ENCODE results near the gene APEX1. TPM values are rescaled to one million over a fixed set of nuclear protein-coding genes. Genes with fewer than 3 reads are reported as not detected.
"Not testable (repeated sequence)": the region's sequence is repeated elsewhere in the genome, so short reads cannot be mapped to it uniquely, and the experiment has no call there.

Gene APEX1
- total RNA-seq, 1 donor from 2014 or later, result 56.9 TPM

DNA sequence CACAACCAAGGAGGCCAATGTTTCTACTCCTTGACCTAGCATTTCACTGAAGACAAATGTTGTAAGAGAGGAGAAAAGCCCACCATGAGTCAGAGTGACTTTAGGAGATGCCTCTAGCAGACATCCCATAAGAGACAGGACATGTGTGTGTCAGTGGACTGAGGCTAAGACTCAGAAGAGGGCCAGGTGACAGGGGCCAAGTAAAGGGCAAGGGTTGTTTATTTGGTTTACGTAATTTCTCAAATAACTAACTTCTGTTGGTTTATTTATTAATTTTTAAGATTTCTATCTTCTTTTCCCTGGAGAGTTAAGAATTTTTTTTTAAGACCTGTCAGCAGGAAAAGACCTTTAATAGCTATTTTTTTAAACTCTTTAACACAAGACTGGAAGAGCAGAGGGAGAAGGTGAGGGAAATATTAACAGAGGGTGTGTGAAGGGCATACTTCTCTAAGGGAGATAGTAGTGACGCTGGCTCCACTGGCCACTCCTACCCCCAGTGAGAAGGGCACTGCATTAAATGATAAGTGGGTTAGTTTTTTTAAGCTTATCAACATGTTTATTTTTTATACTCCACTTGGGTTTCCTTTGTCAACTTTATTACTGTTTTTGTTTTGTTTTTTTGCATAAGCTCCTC is 17.6 kb downstream of the APEX1 start:
- no peak for DNase-seq

DNA sequence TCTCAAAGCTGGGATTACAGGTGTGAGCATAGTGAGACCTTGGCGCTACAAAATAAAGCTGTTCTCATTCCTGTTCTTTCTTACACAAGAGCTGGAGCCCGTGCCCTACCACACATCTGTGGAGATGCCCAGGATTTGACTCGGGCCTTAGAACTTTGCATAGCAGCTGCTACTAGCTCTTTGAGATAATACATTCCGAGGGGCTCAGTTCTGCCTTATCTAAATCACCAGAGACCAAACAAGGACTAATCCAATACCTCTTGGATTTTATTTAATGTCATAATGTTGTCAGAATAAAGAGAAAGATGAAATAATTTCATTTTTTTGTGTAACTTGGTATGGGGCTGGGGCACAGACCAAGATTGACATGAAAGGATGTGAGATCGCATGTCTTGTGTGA is 21.8 kb downstream of the APEX1 start:
- no peak for DNase-seq

DNA sequence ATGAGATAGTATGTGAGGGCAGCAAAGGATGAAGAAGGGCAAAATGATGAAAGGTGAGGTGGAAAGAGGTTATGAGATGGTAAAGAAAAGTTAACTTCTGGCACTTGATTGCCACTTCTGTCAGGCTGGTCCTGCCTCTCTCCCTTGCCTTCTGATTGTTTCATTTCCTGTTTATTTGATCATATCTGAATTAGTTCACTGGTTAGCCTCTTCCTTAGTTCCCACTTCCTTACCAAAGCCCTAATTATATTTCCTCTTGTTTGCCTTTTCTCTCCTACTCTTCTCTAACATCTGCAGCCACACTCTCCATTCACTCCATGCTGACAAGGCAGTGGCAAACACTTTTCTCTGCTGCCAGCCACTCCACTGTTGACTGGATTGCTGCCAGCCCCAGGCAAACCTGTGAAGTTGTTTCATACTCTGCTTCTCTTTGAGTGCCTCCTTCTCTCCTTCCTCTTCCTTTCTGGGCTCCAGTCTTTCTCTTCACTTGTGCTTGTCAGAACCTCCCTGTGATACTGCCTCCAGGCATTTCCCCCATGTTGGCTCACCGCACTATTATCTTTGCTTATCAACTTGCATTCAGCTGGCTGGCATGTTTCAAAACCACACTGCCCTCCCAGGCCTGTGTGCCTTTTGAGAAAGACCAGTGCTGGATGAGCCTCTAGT is 22.3 kb downstream of the APEX1 start:
- DNase-seq, result no peak

DNA sequence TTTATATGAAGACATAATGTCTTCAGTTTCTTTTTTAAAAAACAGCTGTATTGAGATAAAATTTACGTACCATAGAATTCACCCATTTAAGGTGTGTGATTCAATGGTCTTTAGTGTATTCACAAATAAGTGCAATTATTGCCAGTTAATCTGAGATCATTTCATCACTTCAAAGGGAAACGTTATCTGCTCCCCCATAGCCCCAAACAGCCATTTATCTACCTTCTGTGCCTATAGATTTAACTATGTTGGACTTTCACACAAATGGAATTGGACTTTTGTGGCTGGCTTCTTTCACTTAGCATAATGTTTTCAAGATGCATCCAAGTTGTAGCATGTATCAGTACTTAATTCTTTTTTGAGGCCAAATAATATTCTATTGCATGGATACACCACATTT is 23.9 kb downstream of the APEX1 start:
- no peak for DNase-seq

DNA sequence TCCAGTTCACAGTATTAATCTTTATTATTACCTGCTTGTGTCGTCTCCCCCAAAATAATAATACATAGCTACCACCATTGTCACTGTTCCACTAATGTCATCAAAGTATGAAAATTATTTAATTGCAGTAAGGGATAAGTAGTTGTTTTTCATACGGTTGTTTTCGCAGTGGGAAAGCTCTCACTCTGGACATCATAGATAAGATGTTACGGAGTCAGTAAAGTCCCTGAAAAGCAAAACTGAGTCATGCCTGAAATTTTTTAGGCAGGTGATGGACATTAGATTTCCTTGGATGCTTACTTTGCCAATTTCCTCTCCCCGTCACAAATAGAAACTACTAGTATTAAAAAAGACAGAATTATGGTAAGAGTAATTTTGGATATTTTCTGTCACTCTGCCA is 27.4 kb downstream of the APEX1 start:
- DNase-seq, result no peak

DNA sequence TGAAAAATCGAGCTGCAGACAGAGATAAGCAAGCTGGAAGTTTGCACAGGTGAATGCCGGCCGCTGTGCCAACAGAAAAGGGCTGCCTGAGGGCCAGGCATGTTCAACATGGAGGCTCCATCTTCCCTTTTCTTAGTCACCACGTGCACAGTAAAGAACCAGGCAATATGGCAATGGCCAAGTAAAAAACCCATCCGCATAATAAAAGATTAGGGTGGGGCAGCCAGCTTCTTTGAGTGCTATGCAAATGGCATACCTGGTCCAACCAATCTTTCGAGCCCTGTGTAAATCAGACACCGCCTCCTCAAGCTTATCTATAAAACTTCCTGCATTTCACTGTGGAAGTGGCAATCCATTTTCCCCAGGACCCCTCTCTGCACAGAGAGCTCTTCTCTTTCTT is 30.9 kb downstream of the APEX1 start:
- DNase-seq, result no peak

DNA sequence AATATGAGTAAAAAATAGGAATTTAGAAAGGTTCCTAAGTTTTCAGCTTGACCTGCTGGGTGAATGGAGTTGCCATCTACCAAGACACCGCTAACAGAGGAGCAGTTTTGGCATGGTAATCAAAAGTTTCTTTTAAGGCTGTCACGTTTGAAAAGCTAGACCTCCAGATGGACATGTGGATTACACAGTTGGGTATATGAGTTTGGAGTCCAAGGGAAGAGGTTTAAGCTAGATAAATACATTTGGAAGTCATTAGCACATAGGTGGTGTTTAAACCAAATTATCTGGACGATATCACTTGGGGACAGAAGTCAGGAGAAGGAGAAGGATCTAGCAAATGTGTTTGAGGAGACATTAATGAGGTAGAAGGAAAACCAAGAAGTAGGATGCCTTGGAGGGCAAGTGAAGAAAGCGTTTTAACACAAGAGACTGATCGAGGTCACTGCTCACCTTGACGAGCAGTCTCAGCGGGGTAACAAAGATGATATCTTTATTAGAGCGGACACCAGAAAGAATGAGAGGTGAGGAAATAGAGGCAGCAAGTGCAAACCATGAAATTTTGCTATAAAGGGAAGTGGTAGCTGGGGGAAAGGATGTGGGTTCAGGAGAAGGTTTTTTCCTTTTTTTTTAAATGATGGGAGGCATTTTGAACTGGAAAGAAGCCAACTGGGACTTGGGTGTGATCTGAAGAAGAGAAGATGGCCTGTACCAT is 31.8 kb downstream of the APEX1 start:
- no peak for DNase-seq

DNA sequence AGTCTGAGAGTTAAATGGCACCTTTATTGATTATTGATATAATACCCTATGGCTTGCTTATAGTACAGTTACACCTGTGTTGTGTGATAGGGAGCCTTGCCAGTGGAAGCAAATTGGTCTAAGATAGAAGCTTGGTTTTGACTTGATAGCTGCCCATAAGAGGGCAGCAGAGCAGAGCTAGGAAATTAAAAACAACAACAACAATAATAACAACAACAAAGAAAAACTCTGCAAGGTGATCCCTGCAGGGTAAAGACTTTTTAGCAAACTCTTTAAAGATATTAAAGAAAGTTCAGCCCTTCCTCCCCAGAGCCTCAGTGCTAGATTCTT is 32.3 kb downstream of the APEX1 start:
- no peak for DNase-seq

DNA sequence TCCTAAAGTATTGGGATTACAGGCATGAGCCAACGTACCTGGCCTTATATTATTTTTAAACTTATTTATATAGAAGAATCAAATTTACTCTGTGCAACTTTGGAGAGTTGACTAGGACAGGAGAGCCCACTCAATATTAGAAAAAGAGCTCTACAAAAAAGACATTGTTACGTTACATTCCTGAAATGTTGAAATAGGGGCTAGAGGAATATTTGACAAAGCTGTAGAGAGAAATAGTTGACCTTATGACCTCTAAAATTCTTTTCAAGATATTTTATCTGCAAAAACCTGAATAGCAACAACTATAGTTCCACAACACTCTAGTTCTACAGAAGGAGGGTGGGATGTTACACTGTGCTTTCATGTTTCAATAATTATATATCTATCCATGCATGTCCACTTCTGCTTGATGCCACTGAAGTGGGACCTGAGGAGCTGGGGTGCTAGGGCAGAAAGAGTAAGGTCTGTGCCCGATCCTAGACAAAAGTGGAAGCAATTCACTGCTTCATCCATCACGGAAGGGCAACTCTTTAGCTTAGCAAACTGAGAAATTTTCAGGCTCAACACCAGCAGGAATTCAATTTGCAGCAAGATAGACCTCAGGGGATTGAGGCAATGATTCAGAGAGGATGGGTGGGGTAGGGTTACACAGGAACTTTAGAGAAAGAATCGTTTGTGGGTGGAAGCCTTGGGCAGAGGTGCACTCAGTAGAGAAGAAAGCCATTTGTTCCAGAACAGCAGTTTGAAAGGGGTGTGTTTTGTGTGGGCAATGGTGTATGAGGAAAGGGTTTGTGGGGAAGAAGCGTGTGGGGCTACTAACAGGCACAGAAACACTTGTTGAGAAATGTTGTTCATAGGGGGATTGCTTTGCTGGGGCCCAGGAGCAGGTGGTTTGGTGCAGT is 34.3 kb downstream of the APEX1 start:
- DNase-seq, result no peak

DNA sequence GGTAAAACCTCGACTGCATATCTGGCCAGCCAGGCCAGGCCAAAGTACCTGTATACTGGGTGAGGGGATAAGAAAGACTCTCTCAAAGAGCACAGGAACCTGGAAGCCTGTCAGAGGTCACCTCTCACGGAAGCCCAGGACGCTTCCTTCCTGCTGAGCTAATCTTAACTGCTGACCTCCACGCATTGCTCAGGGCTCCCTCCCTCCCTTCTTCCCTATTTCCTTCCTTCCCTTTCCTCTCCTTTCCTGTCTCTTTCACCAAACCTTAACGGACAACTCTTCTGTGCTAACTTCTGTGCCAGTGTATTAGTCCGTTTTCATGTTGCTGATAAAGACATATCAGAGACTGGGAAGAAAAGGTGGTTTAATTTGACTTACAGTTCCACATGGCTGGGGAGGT is 35.5 kb downstream of the APEX1 start:
- DNase-seq, result no peak

DNA sequence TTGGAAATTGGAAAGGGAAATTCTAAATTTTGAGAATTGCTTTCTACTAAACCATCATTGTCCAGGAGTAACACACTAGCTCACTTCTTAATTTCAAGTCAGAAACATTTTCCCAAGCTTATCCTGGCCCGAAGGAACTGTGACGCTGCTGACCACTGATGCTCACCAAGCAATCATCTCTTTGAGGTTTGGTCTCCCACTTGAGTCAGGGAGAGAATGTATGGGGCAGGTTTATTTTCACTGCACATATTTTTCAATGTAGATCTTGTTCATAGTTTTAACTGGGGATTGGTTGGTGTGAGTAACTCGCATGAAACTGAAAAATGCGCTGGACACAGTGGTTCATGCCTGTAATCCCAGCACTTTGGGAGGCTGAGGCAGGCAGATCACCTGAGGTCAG is 37.5 kb downstream of the APEX1 start:
- no peak for DNase-seq

DNA sequence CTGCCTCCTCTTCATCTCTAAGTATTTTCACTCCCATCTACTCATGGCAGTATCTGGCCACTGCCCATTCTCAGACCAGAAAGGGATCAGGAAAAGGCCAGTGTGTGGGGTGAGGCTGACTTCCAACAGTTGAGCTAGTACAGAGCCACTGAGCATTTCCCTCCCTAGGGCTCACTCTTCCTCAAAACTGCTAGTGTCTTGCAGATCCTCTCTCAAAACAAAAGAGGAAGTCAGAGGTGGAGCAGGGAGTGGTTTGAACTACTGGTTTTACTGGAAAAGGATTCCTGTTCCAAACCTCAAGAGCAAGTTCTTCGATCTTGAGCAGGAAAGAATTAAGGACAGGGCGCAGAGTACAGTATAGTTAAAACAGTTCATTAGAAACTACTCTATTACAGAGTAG is 38.6 kb downstream of the APEX1 start:
- DNase-seq, result no peak

DNA sequence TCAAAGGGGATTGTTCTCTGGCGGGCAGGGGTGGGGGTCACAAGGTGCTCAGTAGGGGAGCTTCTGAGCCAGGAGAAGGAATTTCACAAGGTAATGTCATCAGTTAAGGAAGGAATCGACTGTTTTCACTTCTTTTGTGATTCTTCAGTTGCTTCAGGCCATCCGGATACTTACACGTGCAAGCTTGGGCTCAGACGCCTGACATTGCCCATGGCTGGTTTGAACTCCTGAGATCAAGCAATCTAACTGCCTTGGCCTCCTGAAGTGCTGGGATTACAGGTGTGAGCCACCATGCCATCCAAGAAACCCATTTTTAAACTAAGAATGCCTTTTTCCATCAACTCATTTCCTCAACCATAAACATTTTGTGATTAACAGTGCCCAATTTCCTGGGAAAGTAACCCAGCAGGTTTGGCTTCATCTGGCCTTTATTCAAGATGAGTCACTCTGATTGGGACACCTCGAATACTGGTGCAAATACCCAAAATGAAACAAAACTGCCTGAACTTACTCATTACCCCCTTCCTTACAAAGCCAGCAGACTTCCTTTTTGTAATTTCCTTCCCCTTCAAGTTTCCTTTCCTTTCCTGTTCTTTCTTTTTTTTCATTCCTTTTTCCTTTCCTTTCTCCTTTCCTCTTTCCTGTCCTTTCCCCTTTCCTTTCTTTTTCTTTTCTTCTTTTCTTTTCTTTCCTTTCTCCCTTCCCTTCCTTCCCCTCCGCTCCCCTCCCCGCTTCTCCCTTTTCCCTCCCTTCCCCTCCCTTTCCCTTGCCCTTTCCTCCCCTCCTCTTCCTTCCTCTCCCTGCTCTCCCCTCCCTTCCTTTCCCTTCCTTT is 40.1 kb downstream of the APEX1 start:
- DNase-seq, result no peak

DNA sequence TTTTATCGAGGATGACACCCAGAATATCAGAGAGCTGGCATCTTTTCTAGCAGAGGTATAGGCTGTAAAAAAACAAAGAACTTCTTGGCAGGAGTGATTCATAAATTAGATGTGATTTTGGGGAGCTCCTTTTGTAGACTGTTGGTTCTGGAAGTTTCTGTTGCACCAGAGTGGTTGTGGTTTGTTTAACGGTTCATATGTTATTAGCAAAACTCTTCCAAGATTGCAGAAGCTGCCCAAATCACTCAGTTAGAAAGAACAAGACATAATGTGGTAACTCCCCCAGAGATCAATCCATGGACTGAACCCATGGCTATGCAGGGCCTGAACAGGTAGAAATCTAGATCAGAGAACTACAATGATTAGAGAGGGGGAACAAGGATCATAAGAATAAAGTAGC is 43.6 kb downstream of the APEX1 start:
- no peak for DNase-seq

DNA sequence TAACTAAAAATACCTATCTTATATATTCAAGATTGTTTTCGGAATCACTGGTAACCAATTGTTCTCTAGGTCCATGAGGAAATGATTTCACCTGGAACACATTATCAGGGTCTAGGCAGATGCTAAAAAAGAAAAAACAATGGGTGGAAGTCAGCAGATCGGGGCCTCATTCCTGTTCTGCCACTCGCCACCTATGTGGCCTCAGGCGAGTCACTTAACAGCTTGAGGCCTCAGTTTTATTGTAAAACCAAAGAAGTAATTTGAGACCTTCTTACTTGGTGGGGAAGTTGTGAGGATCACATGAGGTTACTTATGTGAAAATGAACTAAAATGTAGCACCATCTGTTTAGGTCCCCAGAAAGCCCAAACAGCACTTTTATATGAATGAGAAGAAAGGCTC is 44.1 kb downstream of the APEX1 start:
- no peak for DNase-seq

DNA sequence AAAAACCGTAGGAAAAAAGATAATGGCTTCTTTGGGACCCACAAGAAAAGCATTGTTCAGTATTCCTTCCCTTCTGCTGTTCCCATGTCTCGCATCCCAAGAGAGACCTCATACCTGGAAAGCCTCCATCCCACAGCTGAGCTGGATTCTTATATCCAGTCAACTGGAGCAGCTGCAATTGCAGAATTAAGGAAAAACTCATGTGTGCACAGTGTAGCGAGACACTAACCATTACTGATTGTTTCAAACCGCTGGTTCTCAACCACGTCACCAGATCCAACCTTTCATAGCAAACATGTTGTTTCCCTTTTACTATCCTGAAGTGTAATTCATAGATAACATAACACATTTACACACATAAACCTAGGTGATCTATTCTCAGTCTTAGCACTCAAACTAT is 44.9 kb downstream of the APEX1 start:
- DNase-seq, result no peak

DNA sequence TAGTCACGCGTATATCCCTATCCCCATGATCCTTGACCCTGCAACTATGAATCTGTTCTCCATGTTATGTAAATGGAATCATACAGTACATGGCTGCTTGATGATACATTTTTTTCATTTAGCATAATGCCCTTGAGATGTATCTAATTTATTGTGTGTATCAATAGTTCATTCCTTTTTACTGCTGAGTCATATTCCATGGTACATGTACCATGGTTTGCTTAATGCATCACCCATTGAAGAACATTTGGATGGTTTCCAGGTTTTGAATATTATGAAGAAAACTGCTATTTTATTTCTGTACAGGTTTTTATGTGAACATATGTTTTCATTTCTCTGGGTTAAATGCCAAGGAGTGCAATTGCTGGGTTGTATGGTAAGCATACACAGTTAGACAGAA is 46.3 kb downstream of the APEX1 start:
- DNase-seq, result no peak

DNA sequence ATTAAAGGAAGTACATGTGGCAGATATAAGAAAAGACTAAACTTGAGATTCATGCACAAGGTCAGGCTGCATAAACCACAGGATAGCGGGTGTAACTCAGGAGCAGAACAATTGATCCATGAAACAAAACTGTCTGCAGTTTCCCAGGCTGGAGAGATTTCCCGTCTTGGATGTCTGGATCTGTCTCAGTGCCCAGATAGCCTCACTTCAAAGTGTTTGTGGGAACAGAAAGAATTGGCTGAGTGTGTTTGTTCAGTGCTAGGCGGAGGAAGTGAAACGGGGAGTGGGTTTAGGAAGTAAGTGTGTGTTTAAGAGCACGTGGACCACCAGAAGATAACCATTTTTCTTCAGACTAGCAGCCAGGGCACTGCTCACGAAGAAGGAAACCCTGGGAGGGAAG is 48.9 kb downstream of the APEX1 start:
- DNase-seq, result no peak

DNA sequence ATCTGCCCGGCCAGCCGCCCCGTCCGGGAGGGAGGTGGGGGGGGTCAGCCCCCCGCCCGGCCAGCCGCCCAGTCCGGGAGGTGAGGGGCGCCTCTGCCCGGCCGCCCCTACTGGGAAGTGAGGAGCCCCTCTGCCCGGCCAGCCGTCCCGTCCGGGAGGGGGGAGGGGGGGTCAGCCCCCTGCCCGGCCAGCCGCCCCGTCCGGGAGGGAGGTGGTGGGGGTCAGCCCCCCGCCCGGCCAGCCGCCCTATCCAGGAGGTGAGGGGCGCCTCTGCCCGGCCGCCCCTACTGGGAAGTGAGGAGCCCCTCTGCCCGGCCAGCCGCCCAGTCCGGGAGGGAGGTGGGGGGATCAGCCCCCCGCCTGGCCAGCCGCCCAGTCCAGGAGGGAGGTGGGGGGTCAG is 51.2 kb downstream of the APEX1 start:
- DNase-seq, result not testable (repeated sequence)

DNA sequence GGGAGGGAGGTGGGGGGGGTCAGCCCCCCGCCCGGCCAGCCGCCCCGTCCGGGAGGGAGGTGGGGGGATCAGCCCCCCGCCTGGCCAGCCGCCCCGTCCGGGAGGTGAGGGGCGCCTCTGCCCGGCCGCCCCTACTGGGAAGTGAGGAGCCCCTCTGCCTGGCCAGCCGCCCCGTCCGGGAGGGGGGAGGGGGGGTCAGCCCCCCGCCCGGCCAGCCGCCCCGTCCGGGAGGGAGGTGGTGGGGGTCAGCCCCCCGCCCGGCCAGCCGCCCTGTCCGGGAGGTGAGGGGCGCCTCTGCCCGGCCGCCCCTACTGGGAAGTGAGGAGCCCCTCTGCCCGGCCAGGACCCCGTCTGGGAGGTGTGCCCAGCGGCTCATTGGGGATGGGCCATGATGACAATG is 51.7 kb downstream of the APEX1 start:
- not testable (repeated sequence) for DNase-seq

All from occipital lobe (tissue), 2 donors.